Right lobe of liver (tissue), 4 donors: ENCODE results near the gene FOXP4.

Experiments used
- CTCF ChIP-seq, 4 donors: fragments of 200-600 bp in 3 of 4; fragments of 450-650 bp in 1 of 4; IDR thresholded peaks; one replicate each; pipeline versions ENCODE4 v1.5.1 to v1.8.0; 2016 to 2022; ENCODE audit warnings: antibody characterized with exemption in 4 of 4, mild to moderate bottlenecking in 2 of 4
- POLR2A ChIP-seq: fragments of 450-650 bp; IDR thresholded peaks from one replicate; pipeline ENCODE4 v1.6.1; 2017; ENCODE audit warnings: antibody characterized with exemption, mild to moderate bottlenecking
- donor health status: DM: no; HTN: no; CAD: no.
- donor health status: DM: no; HTN: no; CAD: no.
- donor health status: DM: no; HTN: yes; CAD: no.

DNA sequence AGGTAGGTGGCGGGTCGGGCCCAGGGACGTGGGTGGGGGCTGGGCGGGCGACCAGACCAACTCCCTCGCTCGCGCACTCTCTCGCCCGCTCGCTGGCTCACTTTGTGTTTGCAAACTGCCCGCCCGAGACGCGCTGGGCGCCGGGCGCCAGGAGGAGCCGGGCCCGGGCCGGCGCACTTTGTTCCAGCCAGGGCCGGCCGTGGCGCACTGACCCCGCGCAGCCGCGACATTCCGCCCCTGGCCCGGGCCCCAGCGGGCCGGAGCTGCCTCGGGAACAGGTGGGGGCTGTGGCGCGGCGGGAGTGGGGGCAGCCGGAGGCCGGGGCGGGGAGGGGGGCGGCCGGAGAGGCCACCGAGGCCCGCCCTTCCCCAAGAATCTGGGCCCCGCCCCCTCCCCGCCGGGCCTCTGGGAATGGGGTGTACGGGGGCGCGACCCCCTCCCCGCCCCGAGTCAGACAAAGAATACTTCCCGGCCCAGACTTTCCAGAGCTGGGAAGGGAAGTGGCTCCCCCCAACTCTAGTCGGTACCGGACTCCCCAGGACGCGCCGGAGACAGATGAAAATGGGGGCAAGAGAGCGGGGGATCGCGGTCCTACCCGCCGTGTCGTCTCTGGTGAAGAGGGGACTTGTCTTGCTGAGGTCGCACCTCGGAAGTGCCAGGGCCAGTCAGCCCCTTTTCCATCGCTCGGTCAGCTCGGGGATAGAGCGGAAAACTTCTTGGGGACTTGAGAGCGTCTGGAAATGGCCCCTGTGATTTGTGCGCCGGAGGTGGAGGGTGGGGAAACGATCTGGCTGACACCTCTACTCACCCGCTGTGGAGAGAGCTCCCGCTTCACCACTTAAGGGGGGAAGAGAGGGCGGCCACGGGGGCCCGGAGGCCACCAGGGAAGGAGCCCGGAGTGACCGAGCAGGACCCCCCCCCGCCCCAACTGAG lies 951 bp downstream of the FOXP4 start:
- TF ChIP-seq CTCF (IDR thresholded peaks at IDR 0.05) (no peak), POLR2A (no peak)
